Right renal pelvis (tissue), 4 donors: Measurements from ENCODE around the gene UBE3D. TPM values are rescaled to one million over a fixed set of nuclear protein-coding genes. Genes with fewer than 3 reads are reported as not detected.
"Not testable (repeated sequence)": the region's sequence is repeated elsewhere in the genome, so short reads cannot be mapped to it uniquely, and the experiment has no call there.

Experiments
- DNase-seq, 4 donors: peaks; one replicate each; pipeline ENCODE4 v3.0.0-alpha.2; 2013; ENCODE audit warnings: low read depth in 4 of 4, low spot score in 3 of 4, missing footprints in 1 of 4
- polyA plus RNA-seq, 4 donors: library from polyadenylated mRNA; unstranded; fragments of 120-200 nt; gene quantifications; one replicate each; pipeline ENCODE4 v1.2.1, GENCODE V29; 2013; ENCODE audit not compliant: insufficient read length in 4 of 4

The UBE3D gene
- polyA plus RNA-seq, 4 donors: 7.7 to 8.5 (median 8.2) TPM

- DNase-seq: no peak
Observed at GRCh38 chr6:82881519-82881918, 184.1 kb downstream of the UBE3D start.

GRCh38 chr6:82878812-82879211, 186.8 kb downstream of the UBE3D start:
- no peak for DNase-seq

- no peak for DNase-seq
Observed at GRCh38 chr6:82877213-82878195, 188.1 kb downstream of the UBE3D start.

- DNase-seq: no peak
Observed at GRCh38 chr6:82875573-82876185, 190.0 kb downstream of the UBE3D start.

GRCh38 chr6:82874867-82875266, 190.8 kb downstream of the UBE3D start:
- DNase-seq: no peak

GRCh38 chr6:82872185-82872584, 193.5 kb downstream of the UBE3D start:
- no peak for DNase-seq

- no peak for DNase-seq
Observed at GRCh38 chr6:82870582-82871172, 195.0 kb downstream of the UBE3D start.

GRCh38 chr6:82869493-82869892, 196.1 kb downstream of the UBE3D start:
- DNase-seq: no peak

GRCh38 chr6:82867946-82868345, 197.7 kb downstream of the UBE3D start:
- no peak for DNase-seq

- DNase-seq: no peak
Observed at GRCh38 chr6:82866446-82866845, 199.2 kb downstream of the UBE3D start.

- DNase-seq: no peak
Observed at GRCh38 chr6:82865461-82865860, 200.2 kb downstream of the UBE3D start.

- DNase-seq: no peak
Observed at GRCh38 chr6:82863781-82864180, 201.9 kb downstream of the UBE3D start.

GRCh38 chr6:82862543-82862942, 203.1 kb downstream of the UBE3D start:
- DNase-seq: no peak

- DNase-seq: no peak
Observed at GRCh38 chr6:82861121-82861520, 204.5 kb downstream of the UBE3D start.

- not testable (repeated sequence) for DNase-seq
Observed at GRCh38 chr6:82856077-82856476, 209.6 kb downstream of the UBE3D start.

GRCh38 chr6:82852904-82853303, 212.7 kb downstream of the UBE3D start:
- not testable (repeated sequence) for DNase-seq

- no peak for DNase-seq
Observed at GRCh38 chr6:82843291-82843885, 222.3 kb downstream of the UBE3D start.

- no peak for DNase-seq
Observed at GRCh38 chr6:82842721-82843120, 222.9 kb downstream of the UBE3D start.
